Activated T-helper 2 cell treated with anti-CD3 and anti-CD28 coated beads, Interferon-gamma antibody, Interleukin-2, Interleukin-4, amounts not matched to agents 10 μg/mL and 5 μg/mL and 100 μg/mL, durations not matched to agents 14 hours and 24 hours and 36 hours (primary cell): ENCODE data around the gene KIAA0319L. TPM values are rescaled to one million over a fixed set of nuclear protein-coding genes. Genes with fewer than 3 reads are reported as not detected.
A peak's percentile ranks its signal among the peaks of the same experiment; 100 is the strongest.

Experiments
- DNase-seq: peaks from one replicate; pipeline ENCODE4 v3.0.0; 2021; ENCODE audit warnings: low spot score
- H3K27ac Mint-ChIP-seq: one replicate; pipeline ENCODE4 v1.8.0; 2021; ENCODE audit warnings: mixed read lengths
- H3K27me3 Mint-ChIP-seq: one replicate; pipeline ENCODE4 v1.8.0; 2021; ENCODE audit warnings: low read depth, mixed read lengths
- H3K36me3 Mint-ChIP-seq: one replicate; pipeline ENCODE4 v1.8.0; 2021; ENCODE audit warnings: low read depth, mixed read lengths
- H3K4me1 Mint-ChIP-seq: one replicate; pipeline ENCODE4 v1.8.0; 2021; ENCODE audit warnings: low read depth, mixed read lengths
- H3K4me3 Mint-ChIP-seq: one replicate; pipeline ENCODE4 v1.8.0; 2021; ENCODE audit warnings: low read depth, mild to moderate bottlenecking, moderate library complexity, mixed read lengths
- H3K9me3 Mint-ChIP-seq: one replicate; pipeline ENCODE4 v1.8.0; 2021; ENCODE audit warnings: mixed read lengths
- intact Hi-C: fragments of 100-400 bp; cut with micrococcal nuclease; formaldehyde crosslinking; loops from one replicate; pipeline ENCODE4 v1.15.1; 2023
- total RNA-seq: library from RNA; stranded (reverse); gene quantifications from 2 replicates; pipeline ENCODE4 v1.2.3, GENCODE V29; 2022

Gene KIAA0319L
- total RNA-seq, 1 donor from 2014 or later, result 40.9 TPM

DNA sequence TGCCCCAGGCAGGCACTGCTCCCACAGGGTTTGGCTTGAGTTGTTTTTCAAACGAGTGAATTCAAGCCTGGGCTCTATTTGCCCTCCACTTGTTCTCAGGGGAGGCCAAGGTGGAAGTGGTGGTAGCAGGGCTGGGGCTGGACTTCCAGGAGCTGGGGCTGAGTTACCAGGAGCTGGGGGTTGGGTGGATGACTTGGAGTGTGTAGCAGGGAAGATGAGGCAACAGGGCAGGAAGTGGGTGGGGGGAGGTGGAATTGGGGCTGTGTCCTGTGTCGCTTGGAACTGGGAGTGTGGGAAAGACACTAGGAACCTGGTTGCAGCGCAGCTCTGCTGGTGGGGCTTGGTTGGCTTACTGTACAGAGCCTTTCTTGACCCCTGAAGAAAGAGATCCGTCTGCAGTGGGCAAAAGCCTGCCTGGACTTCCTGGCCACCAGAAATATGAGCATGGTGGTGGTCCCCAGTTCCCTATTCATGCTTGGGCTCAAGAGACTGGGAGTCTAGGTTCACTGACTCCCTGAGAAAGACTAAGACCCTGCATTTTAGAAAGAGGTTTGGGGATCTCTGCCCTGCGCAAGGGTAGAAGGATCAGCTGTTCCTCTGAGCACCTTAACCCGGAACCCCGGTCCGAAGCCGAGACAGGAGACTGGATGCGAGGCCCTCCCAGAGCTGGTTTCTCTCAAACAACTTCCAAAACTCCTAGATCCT, 19.0 kb upstream of the KIAA0319L start:
- peak overlapping the region; percentile 44 for H3K27ac Mint-ChIP-seq
- peak overlapping the region; percentile 68 for H3K4me3 Mint-ChIP-seq
- H3K36me3 Mint-ChIP-seq, result no peaks in the 10 kb centered on the region
- intact Hi-C loops, result loop anchor here (5.0 kb wide), 1 partner anchor 66 kb away; the partner anchor contains the start of gene PSMB2
- DNase-seq, result no peak
- no peaks in the 10 kb centered on the region for H3K9me3 Mint-ChIP-seq
- peaks cover 19% of the 10 kb centered on the region for H3K4me1 Mint-ChIP-seq
- peaks cover 36% of the 10 kb centered on the region for H3K27me3 Mint-ChIP-seq

DNA sequence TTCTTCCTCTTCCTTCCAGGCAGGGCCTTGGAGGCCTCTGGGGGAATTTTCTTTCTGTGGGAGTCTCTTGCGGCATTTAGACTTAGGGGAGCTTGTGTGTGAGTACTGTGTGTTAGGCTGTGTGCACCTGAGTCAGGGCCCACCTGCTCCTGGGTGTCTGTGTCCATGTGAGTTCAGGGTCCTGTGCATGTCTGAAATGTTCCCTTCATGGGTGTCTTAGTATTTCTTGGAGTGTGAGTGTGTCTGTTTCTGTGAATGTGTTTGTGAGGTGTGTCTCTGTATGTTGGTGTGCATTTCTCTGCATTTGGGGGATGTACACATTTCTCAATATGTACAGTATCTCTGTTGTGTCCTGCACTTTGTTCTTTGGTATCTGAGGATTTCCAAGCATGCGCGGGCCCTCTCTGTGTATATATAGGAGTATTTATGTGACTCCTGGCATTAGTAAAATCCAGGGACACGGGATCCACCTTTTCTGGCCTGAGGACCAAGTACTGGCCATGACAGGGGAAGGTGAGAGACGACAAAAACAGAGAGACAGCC, 18.3 kb upstream of the KIAA0319L start:
- no peak overlapping the region for H3K27ac Mint-ChIP-seq
- DNase-seq, result no peak
- no peak overlapping the region for H3K4me3 Mint-ChIP-seq
- peaks cover 19% of the 10 kb centered on the region for H3K4me1 Mint-ChIP-seq
- no peaks in the 10 kb centered on the region for H3K9me3 Mint-ChIP-seq
- H3K36me3 Mint-ChIP-seq, result no peaks in the 10 kb centered on the region
- intact Hi-C loops, result loop anchor here (5.0 kb wide), 1 partner anchor 67 kb away; the partner anchor contains the start of gene PSMB2
- H3K27me3 Mint-ChIP-seq, result peaks cover 38% of the 10 kb centered on the region

DNA sequence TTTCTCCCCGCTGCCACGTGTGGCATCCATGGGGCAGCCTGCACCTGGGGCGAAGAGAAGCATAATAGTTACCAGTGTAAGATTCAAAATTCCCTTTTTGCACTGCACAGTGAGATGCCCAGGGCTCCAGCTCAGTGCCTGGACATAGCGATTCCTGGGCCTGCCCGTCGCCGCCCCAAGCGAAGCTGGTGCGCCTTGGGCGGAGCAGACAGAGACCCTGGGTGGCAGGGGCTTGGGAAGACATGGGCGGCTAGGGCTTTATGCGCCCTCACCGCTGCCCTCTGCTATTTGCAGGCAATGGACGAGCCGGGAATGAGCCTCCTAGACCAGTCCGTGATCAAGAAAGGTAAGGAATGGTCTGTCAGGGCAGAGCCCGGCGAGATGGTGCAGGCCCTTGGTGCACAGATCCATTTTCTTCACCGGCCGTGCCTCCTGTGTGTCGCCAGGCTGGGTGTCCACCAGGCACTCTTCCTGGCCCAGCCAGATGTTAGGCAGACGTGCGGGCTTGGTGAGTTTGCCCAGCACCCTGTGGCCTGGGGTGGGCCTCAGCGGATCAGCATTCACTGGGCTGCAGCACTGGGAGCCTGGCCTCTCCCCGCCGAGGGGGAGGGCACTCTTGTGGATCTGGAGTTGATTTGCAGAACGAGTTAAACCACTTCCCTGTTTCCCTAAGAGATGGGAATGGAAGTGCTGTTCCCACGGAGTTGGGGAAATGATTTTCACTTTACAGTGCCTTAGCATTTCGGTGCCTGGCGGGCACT, 17.6 kb upstream of the KIAA0319L start:
- intact Hi-C loops, result loop anchor here (5.0 kb wide), 1 partner anchor 67 kb away; the partner anchor contains the start of gene PSMB2
- Mint-ChIP-seq H3K27ac (no peak overlapping the region), H3K4me1 (peaks cover 19% of the 10 kb centered on the region), H3K9me3 (no peaks in the 10 kb centered on the region), H3K36me3 (no peaks in the 10 kb centered on the region), H3K4me3 (no peak overlapping the region), H3K27me3 (peaks cover 41% of the 10 kb centered on the region)
- DNase-seq, result no peak

DNA sequence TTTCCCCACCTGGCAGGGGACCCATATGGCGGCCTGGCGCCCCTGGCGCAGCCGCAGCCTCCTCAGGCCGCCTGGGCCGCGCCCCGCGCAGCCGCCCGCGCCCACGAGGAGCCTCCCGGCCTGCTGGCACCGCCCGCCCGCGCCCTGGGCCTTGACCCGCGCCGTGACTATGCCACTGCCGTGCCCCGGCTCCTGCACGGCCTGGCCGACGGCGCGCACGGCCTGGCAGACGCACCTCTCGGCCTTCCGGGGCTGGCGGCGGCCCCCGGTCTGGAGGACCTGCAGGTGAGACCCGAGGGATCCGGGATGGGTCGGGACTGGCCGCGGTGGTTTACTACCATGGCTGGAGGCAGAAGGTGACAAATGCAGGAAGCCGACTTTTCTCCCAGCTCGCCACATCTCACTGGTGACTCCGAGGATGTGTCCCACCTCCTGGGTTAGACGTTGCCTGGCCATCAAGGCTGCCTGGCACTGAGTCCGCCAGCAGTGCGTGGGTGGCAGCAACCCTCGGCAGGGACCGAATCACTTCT, 17.0 kb upstream of the KIAA0319L start:
- Mint-ChIP-seq H3K27me3 (peaks cover 41% of the 10 kb centered on the region), H3K36me3 (no peaks in the 10 kb centered on the region), H3K4me1 (peaks cover 19% of the 10 kb centered on the region), H3K4me3 (no peak overlapping the region), H3K9me3 (no peaks in the 10 kb centered on the region), H3K27ac (no peak overlapping the region)
- intact Hi-C loops, result no loop called here
- no peak for DNase-seq

DNA sequence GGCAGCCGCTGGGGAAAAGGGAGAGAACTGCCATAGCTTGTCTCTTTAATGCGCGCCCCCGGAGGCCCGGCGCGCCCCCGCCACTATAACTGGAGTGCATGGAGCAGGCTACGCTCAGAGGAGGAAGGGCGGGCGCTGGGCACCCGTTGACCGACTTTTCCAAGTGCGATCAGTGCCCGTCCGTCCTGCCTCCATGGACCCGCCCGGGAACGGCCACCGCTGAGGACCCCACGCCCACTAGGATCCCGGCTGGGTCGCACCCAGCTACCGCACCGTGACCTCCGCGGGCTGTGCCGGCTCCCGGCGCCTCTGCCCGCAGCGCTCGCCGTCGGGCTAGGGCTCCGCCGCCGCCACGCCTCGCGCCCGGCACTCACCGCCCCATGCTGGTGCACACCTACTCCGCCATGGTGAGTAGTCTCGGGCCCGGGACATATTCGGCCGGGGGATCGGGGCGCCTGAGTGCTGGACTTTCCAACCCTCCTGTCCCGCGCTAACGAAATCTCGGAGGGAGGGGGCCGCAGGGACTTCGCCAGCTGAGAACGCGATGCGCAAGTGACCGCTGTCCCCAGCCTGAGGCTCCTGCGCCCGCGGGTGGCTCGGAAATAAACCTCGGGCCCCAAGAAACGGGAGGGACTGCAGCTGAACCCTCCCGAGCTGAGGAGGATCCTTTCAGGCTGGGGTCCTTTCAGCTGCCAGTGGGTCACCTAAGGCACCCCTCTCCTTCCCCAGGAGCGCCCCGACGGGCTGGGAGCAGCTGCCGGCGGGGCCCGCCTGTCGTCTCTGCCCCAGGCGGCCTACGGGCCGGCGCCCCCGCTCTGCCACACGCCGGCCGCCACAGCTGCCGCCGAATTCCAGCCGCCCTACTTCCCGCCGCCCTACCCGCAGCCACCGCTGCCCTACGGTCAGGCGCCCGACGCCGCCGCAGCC, 16.3 kb upstream of the KIAA0319L start, which contains the start of gene TFAP2E:
Gene TFAP2E (plus strand): TSS at position 117 of the 927 bp plus-strand sequence. CDS start 264 bp downstream, at position 381.
- no peaks in the 10 kb centered on the region for H3K36me3 Mint-ChIP-seq
- peaks cover 20% of the 10 kb centered on the region for H3K4me1 Mint-ChIP-seq
- H3K27me3 Mint-ChIP-seq, result peaks cover 41% of the 10 kb centered on the region
- H3K27ac Mint-ChIP-seq, result no peak within 1 kb of the TSS
- no peaks in the 10 kb centered on the region for H3K9me3 Mint-ChIP-seq
- intact Hi-C loops, result no loop called here
- peak within 1 kb of the TSS; percentile 13 for H3K4me3 Mint-ChIP-seq
- no peak for DNase-seq

DNA sequence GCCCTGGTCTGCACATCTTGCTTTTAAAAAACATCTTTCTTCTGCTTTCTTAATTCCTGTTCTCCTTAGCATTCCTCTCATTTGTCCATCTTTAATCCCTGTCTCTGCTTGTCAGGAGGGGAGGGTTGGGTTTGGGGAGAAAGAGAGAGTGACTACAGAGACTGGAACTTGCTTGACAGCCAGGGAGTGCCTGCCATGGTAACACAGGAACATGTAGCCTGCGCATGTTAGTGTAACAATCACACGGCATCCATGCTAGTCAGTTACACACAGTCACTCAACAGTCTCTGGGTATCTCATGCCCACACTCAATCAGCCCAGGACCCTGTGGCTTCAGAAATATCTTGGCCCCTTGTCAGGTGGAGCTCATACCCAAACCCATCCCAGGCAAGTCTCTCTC, 15.1 kb upstream of the KIAA0319L start:
- intact Hi-C loops, result no loop called here
- peaks cover 12% of the 10 kb centered on the region for H3K4me1 Mint-ChIP-seq
- H3K27me3 Mint-ChIP-seq, result peaks cover 35% of the 10 kb centered on the region
- DNase-seq, result no peak
- H3K4me3 Mint-ChIP-seq, result no peak overlapping the region
- no peaks in the 10 kb centered on the region for H3K9me3 Mint-ChIP-seq
- no peaks in the 10 kb centered on the region for H3K36me3 Mint-ChIP-seq
- H3K27ac Mint-ChIP-seq, result no peak overlapping the region

DNA sequence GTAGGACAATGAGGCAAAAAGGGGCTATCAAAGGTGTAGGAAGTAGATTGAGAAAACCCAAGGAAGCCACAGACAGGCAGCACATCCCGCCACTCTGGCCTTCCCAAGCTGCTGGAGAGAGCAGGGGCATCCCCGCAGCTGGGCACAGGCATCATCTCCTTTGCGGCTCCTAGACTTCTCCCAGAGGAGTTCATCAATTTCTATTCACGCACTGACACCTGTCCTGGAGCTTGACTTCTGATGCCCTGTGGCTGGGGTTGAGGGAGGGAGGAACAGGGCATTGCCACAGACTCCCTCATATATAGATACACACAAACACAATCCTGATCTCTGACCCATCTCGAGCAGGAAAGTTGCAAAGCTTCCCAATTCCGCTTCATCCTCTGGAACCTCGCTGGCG, 14.1 kb upstream of the KIAA0319L start:
- Mint-ChIP-seq H3K4me3 (no peak overlapping the region), H3K36me3 (peaks cover 6% of the 10 kb centered on the region), H3K27me3 (peaks cover 31% of the 10 kb centered on the region), H3K4me1 (peaks cover 9% of the 10 kb centered on the region), H3K9me3 (no peaks in the 10 kb centered on the region), H3K27ac (no peak overlapping the region)
- intact Hi-C loops, result no loop called here
- DNase-seq, result no peak

DNA sequence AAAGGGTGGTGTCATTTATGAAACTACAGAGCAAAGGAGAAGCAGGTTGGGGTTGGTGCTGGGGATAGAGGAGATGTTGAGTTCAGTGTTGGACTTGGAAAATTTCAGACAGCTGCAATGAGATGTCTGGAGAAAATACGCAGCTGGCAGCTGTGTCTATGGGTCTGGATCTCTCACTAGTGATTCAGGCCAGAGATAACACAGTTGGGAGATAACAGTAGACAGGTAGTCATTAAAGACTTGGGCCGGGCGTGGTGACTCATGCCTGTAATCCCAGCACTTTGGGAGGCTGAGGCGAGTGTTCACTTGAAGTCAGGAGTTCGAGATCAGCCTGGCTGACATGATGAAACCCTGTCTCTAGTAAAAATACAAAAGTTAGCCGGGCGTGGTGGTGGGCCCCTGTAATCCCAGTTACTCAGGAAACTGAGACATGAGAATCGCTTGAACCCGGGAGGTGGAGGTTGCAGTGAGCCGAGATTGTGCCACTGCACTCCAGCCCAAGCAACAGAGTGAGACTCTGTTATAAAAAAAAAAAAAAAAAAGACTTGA, 13.5 kb upstream of the KIAA0319L start:
- no peak for DNase-seq
- Mint-ChIP-seq H3K4me1 (peaks cover 5% of the 10 kb centered on the region), H3K36me3 (peaks cover 7% of the 10 kb centered on the region), H3K9me3 (no peaks in the 10 kb centered on the region), H3K27ac (no peak overlapping the region), H3K27me3 (peaks cover 27% of the 10 kb centered on the region), H3K4me3 (no peak overlapping the region)
- intact Hi-C loops, result no loop called here

DNA sequence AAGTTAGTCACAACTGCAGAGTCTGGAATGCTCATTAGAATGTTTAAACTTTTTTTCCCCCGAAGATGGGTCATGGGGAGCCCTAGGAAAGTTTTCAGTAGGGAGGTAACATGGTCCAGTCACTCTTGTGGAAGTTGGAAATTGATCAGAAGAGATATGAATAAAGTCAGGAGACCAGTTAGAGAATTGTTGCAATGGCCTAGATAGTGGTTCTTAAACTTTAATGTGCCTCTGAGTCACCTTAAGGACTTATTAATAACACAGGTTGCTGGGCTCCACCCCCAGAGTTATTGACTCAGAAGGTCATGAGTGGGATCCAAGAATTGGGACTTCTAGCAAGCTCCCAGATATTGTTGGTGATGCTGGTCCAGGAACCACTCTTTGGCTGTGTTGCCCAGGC, 12.7 kb upstream of the KIAA0319L start:
- intact Hi-C loops, result loop anchor here (1.0 kb wide), 2 partner anchors 145 to 204 kb away; no protein-coding TSS in a partner anchor
- Mint-ChIP-seq H3K4me3 (no peak overlapping the region), H3K9me3 (no peaks in the 10 kb centered on the region), H3K27me3 (peaks cover 22% of the 10 kb centered on the region), H3K36me3 (peaks cover 7% of the 10 kb centered on the region), H3K27ac (no peak overlapping the region), H3K4me1 (peaks cover 1% of the 10 kb centered on the region)
- no peak for DNase-seq

DNA sequence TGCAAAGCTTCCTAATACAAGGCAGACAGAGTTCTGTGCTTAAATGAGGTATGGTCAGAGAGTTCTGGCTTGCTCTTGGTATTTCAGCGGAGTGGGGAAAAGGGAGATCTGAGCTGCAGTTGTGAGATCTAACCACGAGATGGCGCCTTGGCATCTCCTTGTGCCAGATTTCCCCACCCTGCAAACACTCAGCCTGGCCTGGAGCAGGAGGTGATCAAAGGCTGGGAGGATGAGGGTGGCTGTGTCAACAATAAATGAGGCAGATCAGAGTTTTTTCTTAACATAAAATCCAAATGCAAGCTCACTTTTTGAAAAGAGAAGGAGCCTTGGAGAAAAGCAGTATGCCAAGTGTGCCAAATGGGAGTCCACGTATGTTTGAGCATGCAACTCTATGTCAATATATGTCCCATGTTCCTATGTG, 11.8 kb upstream of the KIAA0319L start:
- intact Hi-C loops, result loop anchor here (1.0 kb wide), 2 partner anchors 146 to 205 kb away; no protein-coding TSS in a partner anchor

DNA sequence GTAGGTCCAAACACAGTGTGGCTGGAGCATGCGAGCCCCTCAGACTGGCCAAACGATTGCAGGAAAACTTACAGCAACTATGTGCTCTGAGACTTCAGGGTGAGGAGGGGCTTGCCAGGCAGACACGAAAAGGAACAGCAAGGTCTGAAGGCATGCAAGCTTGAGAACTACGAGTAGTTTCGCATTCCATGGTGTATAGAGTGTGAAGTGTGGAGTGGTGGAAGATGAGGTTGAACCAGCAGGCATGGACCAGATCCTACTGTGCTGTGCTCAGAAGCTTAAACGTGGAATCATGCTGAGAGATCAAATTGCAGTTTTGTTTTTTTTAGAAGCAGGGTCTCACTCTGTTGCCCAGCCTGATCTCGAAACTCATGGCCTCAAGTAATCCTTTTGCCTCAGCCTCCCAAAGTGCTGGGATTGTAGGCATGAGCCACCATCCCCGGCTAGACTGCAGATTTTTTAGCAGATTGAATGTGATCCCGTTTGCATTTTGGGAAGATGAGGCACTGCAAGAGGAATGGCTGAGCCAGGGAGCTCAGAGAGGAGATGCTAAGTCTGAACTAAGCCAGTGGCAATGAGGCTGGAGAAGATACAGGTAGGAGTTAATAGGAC, 10.8 kb upstream of the KIAA0319L start:
- Mint-ChIP-seq H3K27me3 (peaks cover 20% of the 10 kb centered on the region), H3K27ac (no peak overlapping the region), H3K9me3 (no peaks in the 10 kb centered on the region), H3K4me1 (peaks cover 12% of the 10 kb centered on the region), H3K4me3 (no peak overlapping the region), H3K36me3 (peaks cover 22% of the 10 kb centered on the region)
- DNase-seq, result no peak
- intact Hi-C loops, result no loop called here

More for the DNA sequence above, 11.8 kb upstream of the KIAA0319L start:
- no peak overlapping the region for H3K27ac Mint-ChIP-seq
- H3K9me3 Mint-ChIP-seq, result no peaks in the 10 kb centered on the region
- peaks cover 16% of the 10 kb centered on the region for H3K36me3 Mint-ChIP-seq
- no peak overlapping the region for H3K4me3 Mint-ChIP-seq
- H3K27me3 Mint-ChIP-seq, result peaks cover 20% of the 10 kb centered on the region
- H3K4me1 Mint-ChIP-seq, result peaks cover 8% of the 10 kb centered on the region
- peak; percentile 50 for DNase-seq
